Breast epithelium (tissue), 3 donors: ENCODE measurements around the gene TUBGCP5.

Experiments used
- CTCF ChIP-seq, 3 donors: fragments of 450-650 bp; IDR thresholded peaks; one replicate each; pipeline ENCODE4 v1.5.1; 2016 to 2017; ENCODE audit warnings: antibody characterized with exemption in 3 of 3, mild to moderate bottlenecking in 3 of 3, moderate library complexity in 3 of 3
- POLR2AphosphoS5 ChIP-seq, 3 donors: sonication (generic); formaldehyde crosslinking; IDR thresholded peaks; one replicate each; pipeline ENCODE4 v1.6.1; 2017; ENCODE audit warnings: antibody characterized with exemption in 3 of 3

GRCh38 chr15:22952796-22953579 is 86.4 kb downstream of the TUBGCP5 start:
- TF ChIP-seq CTCF (IDR thresholded peaks at IDR 0.05) (no peak), POLR2AphosphoS5 (IDR thresholded peaks at IDR 0.05) (no peak)
